GM21381 (cell line): ENCODE data around the gene GPSM1.

ENCODE experiments used
- ATAC-seq: cut with Tn5 transposase; IDR thresholded peaks from one replicate; pipeline ENCODE4 v1.9.1; 2021; ENCODE audit warnings: mild to moderate bottlenecking, moderate library complexity; ENCODE audit not compliant: unreplicated experiment

The GPSM1 gene

GRCh38 chr9:136304456-136304855 lies 22.9 kb upstream of the GPSM1 start:
- ATAC-seq: no peak

DNA sequence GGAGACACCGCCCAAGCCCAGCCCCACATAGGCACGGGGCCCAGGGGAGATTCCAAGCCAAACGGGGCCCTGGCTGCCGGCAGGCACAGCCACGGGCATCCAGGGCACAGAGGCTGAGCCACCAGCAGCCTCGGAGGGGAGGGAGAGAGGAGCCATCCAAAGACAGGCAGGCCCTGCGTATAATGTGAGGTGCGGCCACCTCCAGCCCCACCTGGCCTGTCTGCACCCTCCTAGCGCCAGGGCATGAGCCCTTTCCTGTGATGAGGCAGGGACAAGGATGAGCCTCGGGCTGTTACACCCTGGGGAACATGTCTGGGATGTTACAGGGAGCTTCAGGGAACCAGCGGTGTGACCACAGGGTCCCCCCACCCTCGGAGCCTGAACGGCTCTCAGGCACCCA lies 22.4 kb upstream of the GPSM1 start:
- no peak for ATAC-seq

DNA sequence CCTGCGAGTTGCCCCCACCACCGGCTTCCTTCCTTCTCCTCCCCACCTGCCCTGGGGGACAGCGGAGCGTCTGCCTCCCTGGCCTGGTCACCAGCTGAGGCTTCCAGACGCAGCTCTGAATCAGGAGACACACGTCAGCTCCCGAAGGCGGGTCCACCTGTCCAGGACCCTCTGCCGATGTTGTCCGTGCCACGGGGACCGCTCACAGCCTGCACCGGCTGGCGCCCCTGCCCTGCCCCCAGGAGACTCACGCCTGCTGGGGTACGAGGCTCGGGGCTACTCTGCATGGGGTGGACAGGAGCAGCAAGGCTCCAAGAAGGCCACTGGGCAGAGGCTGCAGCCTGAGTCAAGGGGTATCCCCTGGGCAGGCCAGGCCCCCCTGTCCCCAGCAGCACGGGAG lies 21.5 kb upstream of the GPSM1 start:
- no peak for ATAC-seq

- ATAC-seq: no peak
Observed at GRCh38 chr9:136306211-136307208, 20.8 kb upstream of the GPSM1 start.

GRCh38 chr9:136307215-136307750 lies 20.1 kb upstream of the GPSM1 start:
- no peak for ATAC-seq

DNA sequence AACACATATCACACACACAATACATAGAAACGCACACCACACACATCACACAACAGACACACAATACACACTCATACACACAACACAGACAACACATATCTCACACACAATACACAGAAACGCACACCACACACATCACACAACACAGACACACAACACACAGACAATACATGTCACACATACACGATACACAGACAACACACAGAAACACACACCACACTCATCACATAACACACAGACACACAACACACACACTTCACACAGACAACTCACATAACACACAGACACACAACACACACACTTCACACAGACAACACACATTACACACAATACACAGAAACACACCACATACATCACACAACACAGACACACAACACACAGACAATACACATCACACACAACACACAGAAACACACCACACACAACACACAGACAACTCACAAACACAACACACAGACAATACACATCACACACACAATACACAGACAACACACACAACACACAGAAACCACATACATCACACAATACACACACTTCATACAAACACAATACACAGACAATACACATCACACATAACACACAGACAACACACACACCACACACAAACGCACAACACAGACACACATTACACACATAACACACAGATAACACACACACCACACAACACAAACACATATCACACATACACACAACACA lies 19.2 kb upstream of the GPSM1 start:
- ATAC-seq: no peak

DNA sequence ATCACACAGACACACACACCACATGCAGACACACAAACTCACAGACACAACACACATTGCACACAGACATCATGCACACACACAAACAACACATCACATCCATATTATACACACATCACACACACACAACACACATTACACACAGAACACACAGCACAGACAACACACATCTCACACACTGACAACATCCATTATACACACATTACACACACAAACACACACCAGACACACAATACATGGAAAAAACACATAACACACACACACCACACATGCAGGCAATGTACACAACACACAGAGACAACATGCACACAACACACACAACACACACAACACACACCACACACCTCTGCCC lies 18.7 kb upstream of the GPSM1 start:
- no peak for ATAC-seq

DNA sequence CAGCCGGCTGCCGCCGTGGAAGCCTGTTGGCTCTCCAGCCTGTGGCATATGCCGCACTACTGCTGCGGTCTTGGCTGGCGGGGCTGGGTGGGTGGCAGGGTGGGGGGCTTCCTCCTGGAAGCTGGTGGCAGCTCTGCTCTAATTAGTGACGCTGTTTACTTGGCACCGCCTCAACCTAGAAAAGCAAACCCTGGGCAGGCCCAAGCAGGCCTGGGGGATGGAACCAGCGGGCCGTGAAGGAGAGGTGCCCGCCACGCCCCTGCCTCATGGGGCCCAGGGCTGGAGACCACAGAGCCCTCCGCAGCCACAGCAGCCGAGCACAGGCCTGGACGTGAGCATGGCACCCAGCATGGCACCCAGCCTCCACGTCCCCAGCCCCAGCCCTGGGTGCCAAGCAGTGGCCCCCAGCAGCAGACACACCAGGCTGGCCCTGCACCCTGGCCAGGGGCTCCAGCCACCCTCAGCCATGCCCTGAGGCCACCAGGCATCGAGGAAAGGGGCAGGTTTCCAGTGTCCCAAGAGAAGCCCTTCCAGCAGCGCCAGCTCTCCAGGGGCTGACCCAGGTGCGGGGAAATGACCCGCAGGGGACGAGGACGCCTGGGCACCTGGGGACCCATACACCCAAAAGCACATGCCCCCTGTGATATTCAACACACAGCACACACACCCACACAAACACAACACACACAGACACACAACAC lies 18.1 kb upstream of the GPSM1 start:
- no peak for ATAC-seq

- ATAC-seq: no peak
Observed at GRCh38 chr9:136309806-136310220, 17.5 kb upstream of the GPSM1 start.

GRCh38 chr9:136310273-136311030 lies 16.9 kb upstream of the GPSM1 start:
- no peak for ATAC-seq

DNA sequence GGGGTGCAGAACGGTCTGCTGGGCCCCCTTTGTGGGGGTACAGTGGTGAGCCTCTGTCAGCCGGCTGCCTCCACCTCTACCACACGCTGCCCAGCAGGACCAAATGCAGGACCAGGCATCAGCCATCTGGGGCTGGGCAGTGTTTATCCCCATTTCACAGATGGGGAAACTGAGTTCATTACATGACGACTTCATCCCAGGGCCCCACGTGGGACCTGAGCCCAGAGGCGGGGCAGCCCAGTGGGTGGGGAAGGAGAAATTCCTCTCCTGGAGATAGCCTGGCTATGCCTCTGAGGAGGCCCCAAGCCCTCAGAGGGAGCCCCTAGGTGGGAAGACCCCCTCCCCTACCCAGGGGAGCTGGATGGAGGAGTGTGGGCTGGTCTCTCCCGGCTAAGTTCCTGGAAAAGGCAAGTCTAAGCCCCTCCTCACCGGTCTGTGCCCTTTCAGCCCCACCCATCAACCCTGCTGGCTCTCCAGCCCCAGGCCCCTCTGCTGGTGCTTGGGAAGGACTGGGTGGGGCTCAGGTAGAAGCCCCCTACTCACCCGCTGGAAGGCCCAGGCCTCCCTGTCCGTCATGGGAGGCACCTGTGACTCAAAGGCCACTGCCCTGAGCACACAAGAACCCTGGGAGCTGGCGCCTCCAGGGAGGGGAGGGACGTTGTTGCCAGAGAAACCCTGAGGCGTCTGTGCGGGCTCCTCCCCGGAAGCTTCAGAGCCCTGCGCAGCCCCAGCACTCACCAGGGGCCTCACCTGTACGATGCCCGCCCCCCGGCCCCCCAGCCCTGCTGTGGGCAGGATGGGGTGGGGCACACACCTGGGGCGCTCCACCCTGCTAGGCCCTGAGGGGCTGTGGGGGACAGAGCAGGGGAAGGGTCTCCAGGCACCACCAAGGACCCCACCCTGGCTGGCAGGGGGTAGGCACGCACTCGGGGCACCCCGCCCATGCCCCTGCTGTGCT lies 16.0 kb upstream of the GPSM1 start:
- no peak for ATAC-seq

GRCh38 chr9:136312009-136312375 lies 15.3 kb upstream of the GPSM1 start:
- ATAC-seq: no peak

DNA sequence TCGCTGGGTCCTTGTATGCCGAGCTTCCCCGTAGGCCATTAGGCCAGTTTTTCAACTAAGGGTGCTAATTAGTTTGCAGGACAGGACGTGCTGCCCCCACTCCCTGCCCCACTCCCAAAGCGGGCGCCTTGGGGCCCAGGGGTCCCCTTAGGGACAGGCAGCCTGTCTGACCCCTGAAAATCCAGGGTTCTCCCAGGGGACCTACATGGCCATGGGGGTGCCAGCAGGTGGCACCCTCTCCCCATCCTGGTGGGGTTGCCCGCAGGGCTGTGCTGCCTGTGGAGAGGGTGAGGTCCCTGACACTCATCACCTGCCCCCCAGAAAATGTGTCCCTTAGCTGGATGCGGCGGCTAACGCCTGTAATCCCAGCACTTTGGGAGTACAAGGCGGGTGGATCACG lies 14.9 kb upstream of the GPSM1 start:
- ATAC-seq: no peak

- ATAC-seq: no peak
Observed at GRCh38 chr9:136313111-136314055, 14.0 kb upstream of the GPSM1 start.

DNA sequence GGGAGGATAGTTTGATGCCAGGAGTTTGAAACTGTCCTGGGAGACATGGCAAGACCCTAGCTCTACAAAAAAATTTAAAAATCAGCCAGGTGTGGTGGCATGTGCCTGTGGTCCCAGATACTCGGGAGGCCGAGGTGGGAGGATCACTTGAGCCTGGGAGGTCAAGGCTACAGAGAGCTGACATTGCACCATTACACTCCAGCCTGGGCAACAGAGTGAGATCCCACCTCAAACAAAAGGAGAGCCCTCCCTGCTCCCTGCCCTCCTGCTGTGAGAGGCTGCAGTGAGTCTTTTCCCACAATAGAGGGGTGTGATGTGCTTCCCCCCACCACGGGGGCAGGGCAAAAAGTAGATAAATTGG lies 13.3 kb upstream of the GPSM1 start:
- no peak for ATAC-seq

DNA sequence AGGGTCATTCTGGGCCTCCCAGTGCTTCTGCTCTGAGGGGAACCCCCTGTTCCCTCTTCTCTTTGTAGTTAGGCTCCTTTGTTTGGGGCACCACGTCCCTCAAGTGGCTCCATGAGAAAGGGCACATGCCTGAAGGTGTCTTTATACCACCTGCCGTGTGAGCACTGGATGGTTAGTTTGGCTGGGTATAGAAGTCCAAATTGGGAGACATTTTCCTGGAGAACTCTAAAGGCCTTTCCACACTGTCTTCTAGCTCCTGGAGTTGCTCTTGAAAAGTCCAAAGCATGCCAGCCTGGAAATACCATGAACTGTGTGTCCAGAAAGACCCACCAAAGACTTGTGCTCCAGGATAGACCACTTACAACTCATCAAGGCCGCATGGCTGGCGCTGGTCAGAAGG lies 12.4 kb upstream of the GPSM1 start:
- no peak for ATAC-seq

DNA sequence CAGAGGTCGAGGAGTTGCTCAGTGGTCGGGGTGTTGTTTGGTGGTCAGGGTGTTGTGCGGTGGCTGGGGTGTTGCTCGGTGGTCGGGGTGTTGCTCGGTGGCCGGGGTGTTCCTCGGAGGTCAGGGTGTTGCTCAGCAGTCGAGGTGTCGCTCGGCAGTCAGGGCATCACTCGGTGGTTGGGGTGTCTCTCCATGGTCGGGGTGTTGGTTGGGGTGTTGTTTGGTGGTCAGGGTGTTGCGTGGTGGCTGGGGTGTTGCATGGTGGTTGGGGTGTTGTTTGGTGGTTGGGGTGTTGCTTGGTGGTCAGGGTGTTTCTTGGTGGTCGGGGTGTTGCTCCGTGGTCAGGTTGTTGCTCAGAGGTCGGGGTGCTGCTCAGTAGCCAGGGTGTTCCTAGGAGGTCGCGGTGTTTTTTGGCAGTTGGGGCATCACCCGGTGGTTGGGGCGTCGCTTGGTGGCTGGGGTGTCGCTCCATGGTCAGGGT lies 11.0 kb upstream of the GPSM1 start:
- ATAC-seq: no peak

- ATAC-seq: no peak
Observed at GRCh38 chr9:136316896-136317676, 10.3 kb upstream of the GPSM1 start.
